DOHH2 (cell line): Measurements from ENCODE around the gene SUMF1.

Source experiments
- H3F3A ChIP-seq: fragments of 200-600 bp; sonication (generic), shearing (Covaris generic); 2 replicates; pipeline ENCODE4 v1.6.0; 2016; ENCODE audit warnings: antibody characterized with exemption, mild to moderate bottlenecking; ENCODE audit not compliant: control insufficient read depth, insufficient read depth
- H3K27ac ChIP-seq: fragments of 200-600 bp; sonication (generic); 2 replicates; pipeline ENCODE4 v1.5.1; 2014; ENCODE audit warnings: low read depth, mild to moderate bottlenecking, low read length, moderate library complexity
- H3K27me3 ChIP-seq: fragments of 200-600 bp; sonication (generic); 2 replicates; pipeline ENCODE4 v1.6.1; 2014; ENCODE audit warnings: mild to moderate bottlenecking, low read length, mixed read lengths; ENCODE audit not compliant: control insufficient read depth
- H3K36me3 ChIP-seq: fragments of 200-600 bp; sonication (generic); 2 replicates; pipeline ENCODE4 v1.6.1; 2014; ENCODE audit warnings: mild to moderate bottlenecking, low read length, moderate library complexity, mixed read lengths; ENCODE audit not compliant: control insufficient read depth
- H3K4me1 ChIP-seq: fragments of 200-600 bp; sonication (generic); 2 replicates; pipeline ENCODE4 v1.6.1; 2014; ENCODE audit warnings: mild to moderate bottlenecking, low read length, mixed read lengths; ENCODE audit not compliant: control insufficient read depth
- H3K4me2 ChIP-seq: fragments of 200-600 bp; sonication (generic); 2 replicates; pipeline ENCODE4 v1.6.0; 2014; ENCODE audit warnings: mild to moderate bottlenecking, low read length, moderate library complexity
- H3K4me3 ChIP-seq: fragments of 200-600 bp; sonication (generic); 2 replicates; pipeline ENCODE4 v1.5.1; 2014; ENCODE audit warnings: mild to moderate bottlenecking, low read length, mixed read lengths
- H3K79me2 ChIP-seq: fragments of 200-600 bp; sonication (generic); 2 replicates; pipeline ENCODE4 v1.6.1; 2014; ENCODE audit warnings: mild to moderate bottlenecking, low read length, mixed read lengths; ENCODE audit not compliant: control insufficient read depth
- H3K9me2 ChIP-seq: fragments of 200-600 bp; sonication (generic); replicated peaks from 2 replicates; pipeline ENCODE4 v1.6.1; 2014; ENCODE audit warnings: mild to moderate bottlenecking, low read length, mixed read lengths; ENCODE audit not compliant: control insufficient read depth
- H3K9me3 ChIP-seq: fragments of 200-600 bp; sonication (generic); 2 replicates; pipeline ENCODE4 v1.6.1; 2014; ENCODE audit warnings: antibody characterized with exemption, low read length, mixed read lengths; ENCODE audit not compliant: control insufficient read depth, insufficient read depth
- H4K20me1 ChIP-seq: fragments of 200-600 bp; sonication (generic); 2 replicates; pipeline ENCODE4 v1.6.0; 2014; ENCODE audit warnings: low read depth, mild to moderate bottlenecking, antibody characterized with exemption, low read length, moderate library complexity; ENCODE audit not compliant: control insufficient read depth, insufficient read depth
- CTCF ChIP-seq: fragments of 200-600 bp; sonication (generic); IDR thresholded peaks from one replicate; pipeline ENCODE4 v1.5.1; 2014; ENCODE audit warnings: antibody characterized with exemption, mild to moderate bottlenecking, low read depth, low read length; ENCODE audit not compliant: poor library complexity, severe bottlenecking
- EZH2phosphoT487 ChIP-seq: fragments of 200-600 bp; sonication (generic); IDR thresholded peaks from 2 replicates; pipeline ENCODE4 v1.6.1; 2017; ENCODE audit warnings: borderline replicate concordance, mild to moderate bottlenecking, antibody characterized with exemption, low read length, moderate library complexity, mixed read lengths

The SUMF1 gene

GRCh38 chr3:4385201-4385600 lies 81.9 kb downstream of the SUMF1 start:
- Histone ChIP-seq H3K27me3 (no peaks in the 10 kb centered on the region), H3K4me1 (no peaks in the 10 kb centered on the region), H3K27ac (no peak overlapping the region), H3K79me2 (no peaks in the 10 kb centered on the region), H3K36me3 (no peaks in the 10 kb centered on the region), H3K4me2 (no peak overlapping the region), H4K20me1 (no peaks in the 10 kb centered on the region), H3K9me3 (no peaks in the 10 kb centered on the region), H3F3A (no peaks in the 10 kb centered on the region; the same call in 1 of the 2 replicates), H3K9me2 (no peaks in the 10 kb centered on the region), H3K4me3 (no peak overlapping the region)
- TF ChIP-seq CTCF (no peak), EZH2phosphoT487 (no peak)

- H3K4me3 ChIP-seq, result no peak overlapping the region
- H3K9me2 ChIP-seq, result no peaks in the 10 kb centered on the region
- no peaks in the 10 kb centered on the region for H3K27me3 ChIP-seq
- H3K79me2 ChIP-seq, result no peaks in the 10 kb centered on the region
- H3K4me1 ChIP-seq, result no peaks in the 10 kb centered on the region
- H3K36me3 ChIP-seq, result no peaks in the 10 kb centered on the region
- H3K27ac ChIP-seq, result no peak overlapping the region
- no peaks in the 10 kb centered on the region for H3K9me3 ChIP-seq
- H3F3A ChIP-seq, result no peaks in the 10 kb centered on the region; the same call in 1 of the 2 replicates
- H3K4me2 ChIP-seq, result no peak overlapping the region
- H4K20me1 ChIP-seq, result no peaks in the 10 kb centered on the region
- TF ChIP-seq EZH2phosphoT487 (no peak), CTCF (no peak)
These were observed 87.1 kb downstream of the SUMF1 start for GRCh38 chr3:4380013-4380412.

GRCh38 chr3:4376499-4376898 lies 90.6 kb downstream of the SUMF1 start:
- Histone ChIP-seq H3K4me1 (no peaks in the 10 kb centered on the region), H3K79me2 (no peaks in the 10 kb centered on the region)

More at GRCh38 chr3:4376499-4376898, 90.6 kb downstream of the SUMF1 start:
- no peaks in the 10 kb centered on the region for H3K9me2 ChIP-seq
- H4K20me1 ChIP-seq, result no peaks in the 10 kb centered on the region
- H3K36me3 ChIP-seq, result 0 out of 2 replicates have a peak, but pooled peaks cover 3% of the 10 kb centered on the region
- H3K27me3 ChIP-seq, result no peaks in the 10 kb centered on the region
- no peak overlapping the region for H3K4me2 ChIP-seq
- H3K9me3 ChIP-seq, result no peaks in the 10 kb centered on the region; the same call in 1 of the 2 replicates
- TF ChIP-seq EZH2phosphoT487 (no peak), CTCF (no peak)
- H3F3A ChIP-seq, result no peaks in the 10 kb centered on the region
- H3K4me3 ChIP-seq, result no peak overlapping the region
- H3K27ac ChIP-seq, result no peak overlapping the region
